ENCODE measurements around the gene SPECC1L.

The SPECC1L gene

DNA sequence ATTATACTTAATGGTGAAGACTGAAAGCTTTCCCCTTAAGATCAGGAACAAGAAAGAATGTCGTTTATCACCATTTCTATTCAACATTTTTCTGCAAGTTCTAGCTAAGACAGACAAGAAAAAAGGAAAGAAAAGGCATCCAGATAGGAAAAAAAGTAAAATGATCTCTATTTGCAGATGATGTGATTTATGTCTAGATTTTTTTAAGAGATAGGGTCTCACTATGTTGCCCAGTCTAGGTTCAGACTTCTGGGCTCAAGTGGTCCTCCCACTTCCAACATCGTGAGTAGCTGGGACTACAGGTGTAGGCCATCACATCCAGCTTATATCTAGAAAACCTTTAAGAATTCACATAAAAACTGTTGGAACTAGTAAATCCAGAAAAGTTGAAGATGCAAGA is 105.4 kb downstream of the SPECC1L start:
- DNase-seq = no peak

- DNase-seq = no peak
These were observed 106.0 kb downstream of the SPECC1L start for GRCh38 chr22:24376586-24376985.

- DNase-seq = no peak
These were observed 108.9 kb downstream of the SPECC1L start for GRCh38 chr22:24379536-24379935.

DNA sequence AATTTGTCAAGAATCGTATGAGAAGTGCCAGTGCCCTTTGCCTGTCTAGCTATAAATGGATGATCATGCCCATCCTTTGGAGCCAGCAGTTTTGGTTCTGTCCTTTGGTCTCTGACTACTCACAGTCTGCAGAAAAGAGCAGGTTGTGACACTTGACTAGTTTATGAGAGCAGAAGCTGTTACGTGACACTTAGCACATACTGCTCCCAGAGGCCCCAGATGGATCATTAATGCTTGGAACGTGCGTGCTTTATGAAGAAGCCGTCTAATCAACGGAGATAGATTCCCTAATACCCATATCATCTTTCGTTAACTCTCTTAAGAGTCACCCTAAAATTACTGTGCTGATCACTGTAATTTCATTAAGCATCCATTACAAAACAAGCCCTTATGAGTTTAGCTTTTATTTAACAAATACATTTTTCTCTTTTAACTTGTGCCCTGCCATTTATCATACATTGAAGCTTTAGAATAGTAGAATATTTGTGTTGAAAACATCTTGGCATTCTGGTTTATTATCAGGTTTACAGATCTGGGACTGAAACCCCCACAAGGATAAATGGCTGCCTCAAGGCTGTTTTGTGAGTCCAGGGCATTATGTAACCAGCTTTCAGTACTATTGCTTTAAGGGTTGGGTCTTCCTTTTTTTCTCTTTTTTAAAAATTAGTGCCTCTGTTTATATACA is 109.7 kb downstream of the SPECC1L start:
- DNase-seq = no peak

DNA sequence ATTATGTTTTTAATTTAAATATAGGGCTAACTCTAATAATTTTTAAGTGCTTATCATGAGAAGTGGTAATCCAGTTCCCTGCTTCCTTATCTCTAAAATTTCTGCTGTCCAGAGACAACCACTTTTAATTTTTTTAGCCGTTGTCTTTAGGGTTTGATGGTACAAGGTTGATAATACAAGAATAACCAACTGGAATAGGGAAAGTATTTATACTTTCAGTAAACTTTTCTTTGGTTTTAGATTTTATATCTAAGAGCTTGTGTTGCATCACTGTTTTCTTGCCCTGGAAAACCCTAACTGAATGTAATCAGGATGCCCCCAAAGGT is 110.2 kb downstream of the SPECC1L start:
- DNase-seq = no peak

DNA sequence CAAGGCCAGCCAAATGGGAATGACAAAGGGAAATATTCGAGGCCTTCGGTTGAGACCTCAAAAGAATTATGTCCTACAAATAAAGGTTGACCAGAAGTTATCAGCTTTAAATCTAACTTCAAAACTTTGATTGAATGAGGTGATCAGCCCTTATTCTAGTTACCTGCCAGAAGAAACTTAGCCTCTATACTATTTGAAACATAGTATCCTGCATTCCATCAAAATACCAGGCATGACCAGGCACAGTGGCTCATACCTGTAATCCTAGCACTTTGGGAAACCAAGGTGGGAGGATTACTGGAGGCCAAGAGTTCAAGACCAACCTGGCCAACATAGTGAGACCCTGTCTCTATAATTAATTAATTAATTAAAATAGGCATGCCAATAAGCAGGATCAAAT is 112.4 kb downstream of the SPECC1L start:
- no peak for DNase-seq

- DNase-seq = no peak
These were observed 113.5 kb downstream of the SPECC1L start for GRCh38 chr22:24384131-24384530.

DNA sequence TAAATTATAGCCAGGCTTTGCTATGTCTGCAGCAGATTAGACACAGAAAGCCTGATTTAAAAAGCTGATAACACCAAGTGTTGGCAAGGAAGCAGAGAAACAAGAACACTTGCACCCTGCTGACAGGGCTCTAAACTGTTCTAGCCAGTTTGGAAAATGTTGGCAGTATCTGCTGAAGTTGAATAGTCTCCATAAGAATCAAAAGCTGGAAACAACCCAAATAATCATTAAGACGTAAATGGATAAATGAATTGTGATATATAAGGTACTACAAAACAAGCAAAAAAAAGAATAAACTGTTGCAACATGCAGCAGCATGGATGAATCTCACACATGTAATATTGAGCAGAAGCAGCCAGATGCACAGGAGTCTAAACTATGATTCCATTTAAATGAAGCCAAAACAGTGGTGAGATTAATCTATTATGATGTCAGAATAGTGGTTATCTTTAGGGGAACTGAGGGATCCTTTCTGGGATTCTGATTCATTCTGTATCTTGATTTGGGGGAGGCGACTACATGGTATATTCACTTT is 116.4 kb downstream of the SPECC1L start:
- DNase-seq = no peak

GRCh38 chr22:24389680-24390079 is 119.0 kb downstream of the SPECC1L start:
- DNase-seq = no peak

GRCh38 chr22:24390156-24390555 is 119.5 kb downstream of the SPECC1L start:
- DNase-seq = no peak

DNA sequence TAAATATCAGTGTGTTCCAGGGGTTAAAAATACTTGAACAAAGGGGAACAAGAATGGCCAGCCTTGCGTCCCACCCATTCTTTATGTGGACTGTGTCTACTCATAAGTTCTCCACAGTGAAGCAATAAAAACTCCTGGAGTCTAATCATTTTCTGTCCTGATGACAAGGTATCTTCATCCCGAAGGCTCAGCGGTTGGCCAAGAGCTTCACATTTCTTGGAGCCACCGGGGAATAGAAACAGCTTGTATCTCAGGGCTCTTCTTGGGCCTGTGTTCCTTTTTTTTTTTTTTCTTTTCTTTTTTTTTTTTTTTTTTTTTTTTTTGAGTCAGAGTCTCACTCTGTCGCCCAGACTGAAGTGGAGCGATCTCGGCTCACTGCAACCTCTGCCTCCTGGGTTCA is 119.9 kb downstream of the SPECC1L start:
- no peak for DNase-seq

GRCh38 chr22:24391836-24392217 is 121.2 kb downstream of the SPECC1L start:
- DNase-seq = no peak

DNA sequence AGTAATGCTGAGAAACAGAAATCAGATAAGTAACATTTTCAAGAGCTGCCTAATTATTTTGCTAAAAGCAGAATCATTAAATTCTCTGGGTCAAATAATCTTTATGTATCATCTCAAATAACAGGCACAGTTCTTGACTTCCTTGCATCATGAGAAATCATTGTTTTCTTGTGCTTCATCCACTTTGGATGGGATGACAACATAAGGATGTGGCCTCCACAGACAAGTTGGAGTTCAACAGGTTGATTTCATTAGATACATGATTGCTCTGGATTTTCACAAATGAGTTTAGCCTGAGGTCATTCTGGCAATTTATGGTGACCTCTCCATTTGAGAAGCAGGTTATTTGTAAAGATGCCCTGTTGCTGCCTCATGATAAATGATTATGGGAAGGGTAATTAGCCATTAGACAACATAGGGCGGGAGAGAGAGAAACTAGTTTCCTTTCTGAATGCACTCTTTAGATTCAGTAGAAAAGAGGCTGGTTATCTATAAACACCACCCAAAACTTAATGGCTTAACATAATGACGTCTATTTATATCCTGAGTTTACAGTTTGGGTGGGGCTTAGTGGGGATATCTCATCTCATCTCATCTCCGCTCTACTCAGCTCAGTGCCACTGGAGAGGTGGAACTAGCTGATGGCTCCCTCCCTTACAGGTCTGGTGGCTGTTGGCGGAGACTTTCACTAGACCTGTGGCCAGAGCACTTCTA is 121.7 kb downstream of the SPECC1L start:
- DNase-seq = no peak

DNA sequence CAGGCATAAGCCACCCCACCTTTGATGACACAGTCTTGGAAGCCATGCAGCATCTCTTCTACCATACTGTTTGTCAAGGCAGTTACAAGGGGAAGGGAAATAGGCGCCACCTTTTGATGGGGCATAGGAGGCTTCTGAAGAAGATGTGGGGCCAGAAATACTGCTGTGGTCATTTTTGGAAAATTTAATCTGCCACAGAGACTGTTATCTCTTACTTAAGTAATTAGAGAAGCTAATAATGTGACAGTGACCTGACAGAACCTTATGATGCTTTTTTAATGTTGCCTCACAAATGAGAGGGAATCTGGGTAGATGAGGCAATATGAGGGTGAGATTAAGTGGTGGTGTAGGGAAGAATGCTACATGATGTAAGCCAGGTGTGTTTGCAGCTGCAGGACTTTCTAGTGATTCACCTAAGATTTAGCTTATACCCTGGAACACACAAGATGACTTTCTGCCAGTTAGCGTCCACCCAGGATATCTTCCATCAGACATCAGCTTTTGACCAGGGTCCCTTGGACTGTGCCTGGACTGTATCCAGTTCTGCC is 122.5 kb downstream of the SPECC1L start:
- DNase-seq = no peak

GRCh38 chr22:24393848-24394247 is 123.2 kb downstream of the SPECC1L start:
- DNase-seq = no peak

DNA sequence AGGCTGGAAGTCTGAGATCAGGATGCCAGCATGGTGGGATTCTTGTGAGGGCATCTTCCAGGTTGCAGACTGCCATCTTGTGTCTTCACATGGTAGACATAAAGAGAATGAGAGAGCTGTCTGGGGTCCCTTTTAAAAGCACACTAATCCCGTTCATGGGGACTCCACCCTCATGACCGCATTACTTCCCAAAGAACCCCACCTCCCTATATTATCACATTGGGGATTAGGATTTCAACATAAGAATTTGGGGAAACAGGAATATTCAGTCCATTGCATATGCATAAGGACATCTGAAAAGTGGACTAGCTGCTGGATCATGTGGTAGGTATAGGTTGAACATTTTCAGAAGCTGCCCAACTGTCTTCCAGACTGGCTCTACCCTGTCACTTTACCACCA is 123.6 kb downstream of the SPECC1L start:
- DNase-seq = no peak

GRCh38 chr22:24398409-24398808 is 127.8 kb downstream of the SPECC1L start:
- DNase-seq = no peak

DNA sequence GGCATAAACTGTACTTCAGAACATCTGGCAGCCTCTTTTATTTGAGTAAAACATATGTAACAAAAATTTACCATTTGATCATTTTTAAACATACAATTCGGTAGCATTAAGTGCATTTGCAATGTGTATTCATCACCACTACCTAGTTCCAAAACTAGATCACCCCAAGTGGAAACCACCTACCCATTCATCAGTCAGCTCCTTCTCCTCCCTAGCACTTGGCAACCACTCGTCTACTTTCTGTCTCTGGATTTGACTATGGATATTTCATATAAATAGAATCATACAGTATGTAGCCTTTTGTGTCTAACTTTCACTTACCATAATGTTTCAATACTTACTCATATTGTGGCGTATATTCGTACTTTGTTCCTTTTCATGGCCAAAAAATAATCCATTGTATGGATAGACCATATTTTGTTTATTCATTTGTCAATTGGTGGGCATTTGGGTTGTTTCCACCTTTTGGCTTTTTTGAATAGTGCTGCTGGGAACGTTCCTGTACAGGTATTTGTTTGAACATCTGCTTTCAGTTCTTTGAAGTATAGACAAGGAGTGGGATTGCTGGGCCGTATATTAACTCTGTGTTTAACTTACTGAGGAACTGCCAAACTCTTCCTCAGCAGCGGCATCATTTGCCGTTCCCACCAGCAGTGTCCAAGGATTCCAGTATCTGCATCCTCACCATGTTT is 129.5 kb downstream of the SPECC1L start:
- no peak for DNase-seq

GRCh38 chr22:24400726-24401596 is 130.3 kb downstream of the SPECC1L start:
- DNase-seq = no peak

DNA sequence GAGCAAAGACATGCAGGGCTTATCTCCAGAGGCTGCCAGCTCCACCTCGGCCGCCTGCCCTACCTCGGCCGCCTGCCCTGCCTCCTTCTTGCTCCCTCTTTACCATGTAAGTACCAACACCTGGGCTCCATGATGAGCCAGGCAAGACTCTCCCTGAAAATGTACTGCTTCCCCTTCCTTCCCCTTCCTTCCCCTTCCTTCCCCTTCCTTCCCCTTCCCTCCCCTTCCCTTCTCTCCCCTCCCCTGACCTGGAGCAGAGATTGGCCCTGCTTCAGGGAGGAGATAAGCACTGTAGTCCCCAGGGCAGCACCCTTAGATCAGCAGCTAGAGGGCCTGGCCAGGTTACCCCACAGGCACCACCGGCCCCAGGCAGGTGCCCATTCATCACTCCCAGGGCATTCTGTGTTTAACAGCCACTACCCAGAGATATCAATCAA is 131.3 kb downstream of the SPECC1L start:
- no peak for DNase-seq

GRCh38 chr22:24402460-24403192 is 132.0 kb downstream of the SPECC1L start:
- no peak for DNase-seq

- DNase-seq = no peak
These were observed 132.7 kb downstream of the SPECC1L start for GRCh38 chr22:24403346-24403745.

All from activated T-cell treated with anti-CD3 and anti-CD28 coated beads for 4 hours (primary cell).